ENCODE measurements around the gene ZHX3. TPM values are rescaled to one million over a fixed set of nuclear protein-coding genes. Genes with fewer than 3 reads are reported as not detected.
A peak's percentile ranks its signal among the peaks of the same experiment; 100 is the strongest.

ZHX3 gene
- total and polyA plus RNA-seq, 2 of the 13 experiments (the other 11 are each of a cell fraction or from before 2014, with no cell fraction given), result 8.4 to 11.7 TPM

- TF ChIP-seq PATZ1 (CRISPR knock-in tag; IDR thresholded peaks at IDR 0.05) (peak; percentile 83; the same call in 1 of the 2 replicates), POGZ (CRISPR knock-in tag; IDR thresholded peaks at IDR 0.05) (no peak; the same call in 1 of the 2 replicates), ZBTB14 (CRISPR knock-in tag; IDR thresholded peaks at IDR 0.05) (no peak), HMG20B (CRISPR knock-in tag; conservative IDR thresholded peaks at IDR 0.05) (no peak; the same call in 1 of the 2 replicates), ZNF614 (CRISPR knock-in tag; IDR thresholded peaks at IDR 0.05; ENCODE audit: borderline replicate concordance) (no peak), AKNA (CRISPR knock-in tag; IDR thresholded peaks at IDR 0.05; ENCODE audit: borderline replicate concordance) (no peak; the same call in 1 of the 2 replicates), MTF1 (CRISPR knock-in tag; IDR thresholded peaks at IDR 0.05) (no peak), NCOA5 (CRISPR knock-in tag; IDR thresholded peaks at IDR 0.05) (no peak), ZNF350 (CRISPR knock-in tag; IDR thresholded peaks at IDR 0.05; ENCODE audit: borderline replicate concordance, low read depth) (peak; percentile 86), YEATS4 (CRISPR knock-in tag; IDR thresholded peaks at IDR 0.05; ENCODE audit: borderline replicate concordance) (peak; percentile 90), ZNF670 (CRISPR knock-in tag; IDR thresholded peaks at IDR 0.05; ENCODE audit: borderline replicate concordance) (peak; percentile 59; the same call in 1 of the 2 replicates), PRMT3 (CRISPR knock-in tag; IDR thresholded peaks at IDR 0.05; ENCODE audit: borderline replicate concordance, low read depth) (no peak), ZNF564 (CRISPR knock-in tag; IDR thresholded peaks at IDR 0.05) (no peak), HNRNPL (IDR thresholded peaks at IDR 0.05; ENCODE audit: low read depth, low read length) (0 out of 2 replicates have a peak, but pooled peaks have one; percentile 34), NR3C1 (CRISPR knock-in tag; IDR thresholded peaks at IDR 0.05) (0 out of 2 replicates have a peak, but pooled peaks have one; percentile 33), SIX4 (CRISPR knock-in tag; IDR thresholded peaks at IDR 0.05) (no peak), FOXK2 (IDR thresholded peaks at IDR 0.05) (no peak), STAG1 (CRISPR knock-in tag; IDR thresholded peaks at IDR 0.05) (no peak), SALL1 (CRISPR knock-in tag; IDR thresholded peaks at IDR 0.05) (peak; percentile 83), MTA1 (CRISPR knock-in tag; IDR thresholded peaks at IDR 0.05; ENCODE audit: borderline replicate concordance) (peak; percentile 94; the same call in 1 of the 2 replicates), ZFP1 (CRISPR knock-in tag; IDR thresholded peaks at IDR 0.05) (no peak), CCDC6 (CRISPR knock-in tag; IDR thresholded peaks at IDR 0.05) (no peak)
Measured at GRCh38 chr20:41316602-41317545, 657 bp downstream of the ZHX3 start (continued).
